CD4-positive, alpha-beta T cell treated with Interleukin-15 for 4 hours (primary cell): Measurements from ENCODE around the gene CA14.
"Not testable (repeated sequence)": the region's sequence is repeated elsewhere in the genome, so short reads cannot be mapped to it uniquely, and the experiment has no call there.

Experiments
- DNase-seq: peaks from one replicate; pipeline ENCODE4 v3.0.0-alpha.2; 2020; ENCODE audit warnings: low spot score

CA14 gene

DNA sequence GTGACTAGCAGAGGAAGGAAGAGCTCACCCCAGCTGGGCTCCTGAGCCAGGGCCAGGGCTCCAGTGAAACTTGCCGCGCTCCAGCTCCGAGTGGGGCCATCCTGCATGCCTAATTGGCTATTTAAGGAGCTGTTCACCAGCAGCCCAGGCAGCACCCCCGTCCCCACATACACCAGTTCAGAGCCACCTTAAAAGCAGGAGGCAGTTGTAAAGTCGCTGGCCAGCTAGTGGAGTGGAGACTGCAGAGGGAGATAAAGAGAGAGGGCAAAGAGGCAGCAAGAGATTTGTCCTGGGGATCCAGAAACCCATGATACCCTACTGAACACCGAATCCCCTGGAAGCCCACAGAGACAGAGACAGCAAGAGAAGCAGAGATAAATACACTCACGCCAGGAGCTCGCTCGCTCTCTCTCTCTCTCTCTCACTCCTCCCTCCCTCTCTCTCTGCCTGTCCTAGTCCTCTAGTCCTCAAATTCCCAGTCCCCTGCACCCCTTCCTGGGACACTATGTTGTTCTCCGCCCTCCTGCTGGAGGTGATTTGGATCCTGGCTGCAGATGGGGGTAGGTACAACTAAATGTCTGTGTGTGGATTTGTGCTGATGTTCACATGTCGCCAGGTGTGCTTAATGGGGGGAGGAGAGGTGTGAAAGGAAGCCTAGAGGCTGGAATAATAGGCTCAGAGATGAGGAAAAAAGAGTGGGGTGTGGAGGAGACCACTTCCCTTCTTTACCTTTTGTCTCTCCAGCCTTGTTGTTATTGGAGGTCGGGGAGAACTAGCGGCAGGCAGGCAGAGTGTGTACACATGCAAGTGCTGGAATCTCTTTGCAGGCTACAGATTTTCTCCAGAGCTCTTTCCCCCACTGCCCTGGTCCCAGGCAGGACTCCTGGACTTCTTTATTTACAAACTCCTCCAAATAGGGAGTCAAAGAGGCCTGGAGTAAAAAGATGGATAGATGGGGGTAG, at the start of gene CA14:
Gene CA14 (plus strand): TSS at position 151 of the 962 bp plus-strand sequence. CDS start 355 bp downstream, at position 506.
- DNase-seq, result no peak

DNA sequence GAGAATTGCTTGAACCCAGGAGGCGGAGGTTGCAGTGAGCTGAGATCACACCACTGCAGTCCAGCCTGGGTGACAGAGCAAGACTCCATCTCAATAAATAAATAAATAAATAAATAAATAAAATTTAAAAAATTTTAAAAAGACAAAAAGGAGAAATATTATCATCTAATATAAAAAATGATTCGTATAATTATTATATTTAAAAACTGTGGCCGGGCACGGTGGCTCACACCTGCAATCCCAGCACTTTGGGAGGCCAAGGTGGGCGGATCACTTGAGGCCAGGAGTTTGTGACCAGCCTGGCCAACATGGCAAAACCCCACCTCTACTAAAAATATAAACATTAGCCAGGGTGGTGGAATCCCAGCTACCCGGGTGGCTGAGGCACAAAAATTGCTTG, 49.1 kb upstream of the CA14 start:
- not testable (repeated sequence) for DNase-seq

DNA sequence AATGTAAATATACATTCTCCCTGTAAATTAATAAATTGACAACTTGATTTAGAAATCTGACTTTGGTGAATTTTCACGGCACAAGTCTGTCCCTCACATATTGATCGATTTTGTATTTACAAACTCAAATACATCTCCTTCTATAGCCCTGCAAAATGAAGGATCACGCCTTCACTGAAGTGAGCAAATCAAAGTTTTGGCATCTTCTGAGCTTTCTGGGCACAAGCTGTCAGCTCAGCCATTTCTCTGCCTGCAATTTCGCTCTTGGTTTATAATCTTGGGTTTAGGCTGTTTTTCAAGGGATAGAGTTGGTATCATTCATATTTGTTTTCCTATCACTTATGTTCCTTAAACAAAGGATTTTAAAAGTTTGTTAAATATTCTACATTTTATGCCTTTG, 47.5 kb upstream of the CA14 start:
- DNase-seq, result no peak

DNA sequence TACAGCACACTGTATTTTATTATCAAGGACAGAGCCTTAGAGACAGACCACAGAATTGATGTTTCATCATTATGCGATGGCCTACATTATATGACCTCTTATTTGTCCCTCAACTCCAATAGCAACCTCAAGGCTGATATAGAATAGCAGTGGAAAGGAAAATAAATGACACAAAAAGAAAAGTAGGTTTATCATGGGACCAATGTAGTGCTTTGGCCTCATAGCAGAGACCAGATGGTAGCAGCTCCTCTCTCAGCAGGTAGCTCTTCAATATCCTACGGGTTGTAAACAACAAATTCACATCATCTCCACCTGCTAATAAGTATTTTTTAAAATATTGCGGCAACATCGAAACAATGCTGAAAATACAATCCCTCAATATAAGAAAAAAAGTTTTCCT, 46.9 kb upstream of the CA14 start:
- no peak for DNase-seq

DNA sequence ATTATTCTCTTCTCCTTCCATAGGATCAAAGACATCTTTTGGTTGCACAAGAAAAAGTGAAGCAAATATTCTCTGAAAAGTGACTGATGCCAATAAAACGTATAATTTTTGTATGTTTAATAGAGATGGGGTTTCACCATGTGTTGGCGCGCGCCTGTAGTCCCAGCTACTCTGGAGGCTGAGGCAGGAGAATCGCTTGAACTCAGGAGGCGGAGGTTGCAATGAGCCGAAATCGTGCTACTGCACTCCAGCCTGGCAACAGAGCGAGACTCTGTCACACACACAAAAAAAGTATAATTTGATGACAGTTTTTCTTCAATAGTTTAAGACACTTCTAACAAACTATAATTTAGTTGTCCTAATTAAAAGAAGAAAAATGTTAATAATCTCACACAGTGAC, 45.5 kb upstream of the CA14 start:
- DNase-seq, result no peak

DNA sequence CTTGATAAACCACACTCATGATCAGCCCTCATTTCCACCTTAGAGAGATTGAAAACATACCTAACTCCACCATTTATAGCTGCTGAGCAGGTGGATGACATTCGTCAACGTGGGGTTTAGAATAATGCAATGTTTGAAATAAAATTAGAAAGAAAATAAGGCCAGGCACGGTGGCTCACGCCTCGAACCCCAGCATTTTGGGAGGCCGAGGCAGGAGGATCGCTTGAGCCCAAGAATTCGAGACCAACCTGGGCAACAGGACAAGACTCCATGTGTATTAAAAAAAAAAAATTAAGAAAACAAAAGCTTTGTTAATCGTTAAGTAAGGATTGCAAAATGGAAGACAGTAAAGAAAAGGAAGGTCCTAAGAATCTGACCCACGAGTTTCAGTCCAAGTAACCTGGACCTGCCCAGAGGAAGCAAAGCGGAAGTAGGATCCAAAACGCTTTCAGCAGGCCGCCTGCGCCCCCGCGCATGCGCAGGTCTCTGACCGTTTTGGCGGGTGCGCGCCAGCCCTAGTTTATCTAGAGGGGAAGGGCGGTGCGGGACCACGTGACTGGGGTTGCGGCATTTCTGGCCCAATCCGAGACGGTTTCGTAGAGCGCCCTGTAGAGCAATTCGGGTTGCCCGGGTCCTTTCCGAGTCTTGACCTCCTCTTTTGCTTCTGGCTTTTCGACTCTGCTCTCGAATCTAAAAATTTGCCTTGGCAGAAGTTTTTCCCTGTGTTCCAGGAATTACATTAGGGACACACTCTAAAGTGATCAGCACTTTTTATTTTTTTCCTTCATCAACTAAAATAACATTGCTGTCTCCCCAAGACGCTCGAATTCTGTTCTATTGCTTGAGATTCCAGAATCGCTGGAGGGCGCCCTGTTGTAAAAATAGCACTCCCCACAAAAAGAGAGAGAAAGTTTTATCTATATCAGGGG, 44.1 kb upstream of the CA14 start:
- DNase-seq, result peak; percentile 89

DNA sequence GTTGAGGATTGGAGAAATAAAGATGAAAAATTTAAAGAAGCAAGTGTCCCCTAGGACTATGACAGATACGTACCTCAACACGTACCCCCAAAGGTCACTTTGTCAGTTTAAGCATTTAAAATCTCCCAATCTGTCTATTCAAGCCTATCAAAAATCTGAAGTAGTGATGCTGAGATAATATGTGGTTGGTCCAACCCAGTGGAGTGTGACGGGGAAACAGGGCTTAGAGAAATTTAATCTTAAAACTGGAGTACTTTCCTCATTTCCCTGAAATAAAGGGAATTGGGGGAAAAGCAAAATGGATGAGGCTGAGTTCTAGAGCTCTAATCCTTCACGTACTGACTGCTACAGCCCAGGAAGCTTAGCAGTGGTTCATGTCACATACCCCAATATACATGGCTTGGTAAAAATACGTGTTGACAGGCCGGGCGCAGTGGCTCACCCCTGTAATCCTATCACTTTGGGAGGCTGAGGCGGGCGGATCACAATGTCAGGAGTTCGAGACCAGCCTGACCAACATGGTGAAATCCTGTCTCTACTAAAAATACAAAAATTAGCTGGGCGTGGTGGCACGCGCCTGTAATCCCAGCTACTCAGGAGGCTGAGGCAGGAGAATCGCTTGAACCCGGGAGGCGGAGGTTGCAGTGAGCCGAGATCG, 43.3 kb upstream of the CA14 start:
- not testable (repeated sequence) for DNase-seq

DNA sequence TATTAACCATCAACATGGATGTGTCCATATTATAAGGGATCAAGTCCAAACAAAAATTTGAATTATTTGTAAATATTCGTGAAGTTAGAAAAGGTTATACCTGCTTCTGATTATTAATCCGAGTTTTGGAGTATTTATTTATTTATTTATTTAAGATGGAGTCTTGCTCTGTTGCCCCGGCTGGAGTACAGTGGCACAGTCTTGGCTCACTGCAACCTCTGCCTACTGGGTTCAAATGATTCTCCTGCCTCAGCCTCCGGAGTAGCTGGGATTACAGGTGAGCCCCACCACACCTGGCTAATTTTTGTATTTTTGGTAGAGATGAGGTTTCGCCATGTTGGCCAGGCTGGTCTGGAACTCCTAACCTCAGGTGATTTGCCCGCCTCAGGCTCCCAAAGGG, 41.7 kb upstream of the CA14 start:
- not testable (repeated sequence) for DNase-seq

DNA sequence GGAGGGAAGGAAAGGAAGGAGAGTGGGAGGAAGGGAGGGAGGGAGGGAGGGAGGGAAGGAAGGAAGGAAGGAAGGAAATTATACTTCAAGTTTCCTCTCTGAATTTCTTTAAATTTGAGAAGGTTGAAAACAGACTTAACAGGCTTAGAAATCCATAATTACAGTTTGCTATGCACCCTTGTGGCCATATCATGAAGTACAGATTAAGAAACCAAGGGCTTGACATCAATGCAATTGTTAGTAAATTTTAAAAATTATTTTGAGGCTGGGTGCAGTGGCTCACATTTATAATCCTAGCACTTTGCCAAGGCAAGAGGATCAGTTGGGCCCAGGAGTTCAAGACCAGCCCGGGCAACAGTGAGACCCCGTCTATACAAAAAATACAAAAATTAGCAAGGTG, 36.0 kb upstream of the CA14 start:
- DNase-seq, result peak; percentile 33

DNA sequence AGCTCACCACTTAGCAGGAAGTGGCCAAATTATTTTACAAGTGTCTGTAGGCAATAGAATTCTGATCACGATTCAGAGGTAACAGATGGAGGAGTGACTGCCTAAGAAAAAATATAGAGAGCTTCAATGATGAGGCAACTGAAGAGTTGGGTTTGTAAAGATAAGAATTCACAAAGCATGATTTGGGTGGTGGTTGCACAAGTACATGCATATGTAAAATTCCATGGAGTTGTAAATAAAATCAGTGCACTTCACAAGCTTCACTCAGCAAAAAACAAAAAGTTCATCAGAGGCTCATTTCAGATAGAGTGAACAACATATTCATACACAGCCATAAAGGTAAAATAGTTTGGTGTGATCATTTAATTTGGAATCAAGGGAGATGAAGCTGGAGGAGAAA, 32.6 kb upstream of the CA14 start:
- DNase-seq, result no peak

DNA sequence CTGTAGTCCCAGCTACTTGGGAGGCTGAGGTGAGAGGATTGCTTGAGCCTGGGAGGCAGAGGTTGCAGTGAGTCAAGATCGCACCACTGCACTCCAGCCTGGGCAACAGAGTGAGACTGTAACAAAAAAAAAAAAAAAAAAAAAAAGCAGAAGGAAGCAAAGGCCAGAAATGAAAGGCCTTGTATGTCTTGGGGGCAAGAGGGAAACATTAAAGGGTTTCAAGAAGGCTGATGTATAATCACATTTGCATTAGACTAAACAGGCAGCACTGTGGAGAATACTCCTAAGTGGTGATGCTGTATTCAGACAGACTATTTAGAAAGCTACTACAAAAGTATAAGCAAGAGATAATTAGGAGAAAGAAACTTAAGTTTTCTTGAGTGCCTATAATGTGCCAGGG, 32.0 kb upstream of the CA14 start:
- DNase-seq, result no peak

DNA sequence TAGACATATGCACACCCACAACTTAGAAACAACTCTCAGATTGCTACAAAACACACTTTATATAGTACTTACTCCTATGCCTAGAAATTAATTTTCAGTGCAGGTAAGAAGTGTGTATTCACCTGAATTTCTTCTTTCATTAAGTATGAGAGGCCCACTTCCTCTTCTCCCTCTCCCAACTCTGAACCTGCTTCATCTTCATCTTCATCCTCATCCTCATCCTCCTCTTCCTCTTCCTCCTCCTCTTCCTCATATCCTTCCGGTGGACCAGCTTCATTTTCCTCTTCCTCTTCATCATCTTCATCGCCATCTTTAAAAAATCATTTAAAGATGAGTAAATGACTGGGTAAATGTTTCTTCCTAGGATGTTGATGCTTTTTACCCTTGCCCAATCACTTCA, 31.1 kb upstream of the CA14 start:
- no peak for DNase-seq

DNA sequence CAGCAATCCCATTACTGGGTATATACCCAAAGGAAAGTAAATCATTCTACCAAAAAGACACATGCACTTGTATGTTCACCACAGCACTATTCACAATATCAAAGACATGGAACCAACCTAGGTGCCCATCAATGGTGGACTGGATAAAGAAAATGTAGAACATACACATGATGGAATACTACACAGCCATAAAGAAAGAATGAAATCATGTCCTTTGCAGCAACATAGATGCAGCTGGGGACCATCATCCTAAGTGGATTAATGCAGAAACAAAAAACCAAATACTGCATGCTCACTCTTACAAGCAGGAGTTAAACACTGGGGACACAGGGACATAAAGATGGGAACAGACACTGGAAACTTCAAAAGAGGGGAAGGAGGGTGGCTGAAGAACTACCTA, 30.3 kb upstream of the CA14 start:
- DNase-seq, result no peak

DNA sequence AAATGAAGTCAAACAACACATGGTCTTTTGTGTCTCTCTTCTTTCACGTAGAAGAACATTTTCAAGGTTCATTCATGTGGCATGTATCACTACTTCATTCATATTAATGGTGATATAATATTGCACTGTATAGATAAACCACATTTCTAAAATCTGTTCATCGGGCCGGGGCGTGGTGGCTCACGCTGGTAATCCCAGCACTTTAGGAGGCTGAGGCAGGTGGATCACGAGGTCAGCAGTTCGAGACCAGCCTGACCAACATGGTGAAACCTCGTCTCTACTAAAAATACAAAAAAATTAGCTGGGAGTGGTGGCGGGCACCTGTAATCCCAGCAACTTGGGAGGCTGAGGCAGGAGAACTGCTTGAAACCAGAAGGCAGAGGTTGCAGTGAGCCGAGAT, 29.3 kb upstream of the CA14 start:
- not testable (repeated sequence) for DNase-seq

DNA sequence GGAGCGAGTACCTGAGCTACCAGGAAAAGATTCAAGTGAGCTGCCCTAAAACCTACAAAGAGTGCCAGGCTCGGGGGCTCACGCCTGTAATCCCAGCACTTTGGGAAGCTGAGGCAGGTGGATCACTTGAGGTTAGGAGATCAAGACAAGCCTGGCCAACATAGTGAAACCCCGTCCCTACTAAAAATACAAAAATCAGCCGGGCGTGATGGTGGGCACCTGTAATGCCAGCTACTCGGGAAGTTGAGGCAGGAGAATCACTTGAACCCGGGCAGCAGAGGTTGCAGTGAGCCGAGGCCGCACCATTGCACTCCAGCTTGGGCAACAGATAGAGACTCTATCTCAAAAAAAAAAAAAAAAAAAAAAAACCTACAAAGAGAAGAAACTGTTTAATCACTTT, 24.7 kb upstream of the CA14 start:
- not testable (repeated sequence) for DNase-seq

DNA sequence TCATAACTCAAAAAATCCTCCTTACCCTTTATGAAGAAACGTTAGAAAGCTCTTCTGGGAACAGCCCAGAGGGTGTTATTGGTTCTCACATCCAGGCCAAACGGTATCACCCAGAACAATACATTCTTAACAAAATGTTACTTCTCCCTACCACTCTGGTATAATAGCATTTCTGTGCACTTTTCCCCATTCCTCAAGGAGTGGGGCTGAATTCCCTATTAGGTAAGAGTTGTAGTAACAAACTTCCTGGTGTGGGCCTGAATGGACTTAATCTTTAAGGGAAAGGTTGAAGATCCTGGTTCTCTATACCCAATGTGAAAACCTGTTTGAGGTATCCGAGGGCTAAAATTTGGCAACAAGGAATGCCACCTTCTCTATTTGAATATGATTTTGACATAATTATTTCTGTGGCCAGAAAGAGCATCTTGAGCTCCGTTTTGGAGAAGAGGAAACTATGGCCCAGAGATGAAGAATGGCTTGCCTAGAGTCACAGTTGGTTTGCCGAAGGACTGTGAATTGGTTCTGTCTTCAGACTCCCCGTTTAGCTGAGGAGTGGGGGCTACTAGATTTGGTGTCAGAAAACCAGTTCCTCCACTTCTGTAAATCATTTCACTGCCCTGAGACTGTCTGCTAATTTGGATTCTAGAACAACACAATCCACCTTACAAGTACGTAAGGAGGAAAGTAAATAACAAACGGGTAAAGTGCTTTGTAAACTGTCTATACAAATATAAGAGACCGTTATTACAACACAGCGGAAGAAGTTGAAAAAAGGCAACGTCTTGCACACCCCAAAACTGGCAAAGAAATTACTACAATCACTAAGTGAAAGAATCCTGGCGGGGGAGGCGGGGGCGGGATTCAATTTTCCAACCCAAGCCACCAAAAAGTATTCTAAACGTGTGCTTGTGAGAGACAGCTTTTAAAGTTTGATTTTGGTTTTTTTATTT, 23.9 kb upstream of the CA14 start:
- DNase-seq, result peak; percentile 15

DNA sequence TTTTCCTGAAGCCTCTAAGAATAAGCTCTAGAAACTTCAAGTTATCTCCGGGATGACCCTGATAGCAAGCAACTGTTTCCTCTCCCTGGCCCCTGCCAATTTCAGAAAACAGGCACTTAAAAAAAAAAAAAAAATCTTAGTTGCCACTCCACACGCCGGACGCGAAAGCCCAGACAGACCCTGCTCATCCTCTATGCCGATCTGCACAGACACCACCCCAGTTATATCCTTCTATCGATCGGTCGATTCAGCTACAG, 23.3 kb upstream of the CA14 start:
- no peak for DNase-seq

DNA sequence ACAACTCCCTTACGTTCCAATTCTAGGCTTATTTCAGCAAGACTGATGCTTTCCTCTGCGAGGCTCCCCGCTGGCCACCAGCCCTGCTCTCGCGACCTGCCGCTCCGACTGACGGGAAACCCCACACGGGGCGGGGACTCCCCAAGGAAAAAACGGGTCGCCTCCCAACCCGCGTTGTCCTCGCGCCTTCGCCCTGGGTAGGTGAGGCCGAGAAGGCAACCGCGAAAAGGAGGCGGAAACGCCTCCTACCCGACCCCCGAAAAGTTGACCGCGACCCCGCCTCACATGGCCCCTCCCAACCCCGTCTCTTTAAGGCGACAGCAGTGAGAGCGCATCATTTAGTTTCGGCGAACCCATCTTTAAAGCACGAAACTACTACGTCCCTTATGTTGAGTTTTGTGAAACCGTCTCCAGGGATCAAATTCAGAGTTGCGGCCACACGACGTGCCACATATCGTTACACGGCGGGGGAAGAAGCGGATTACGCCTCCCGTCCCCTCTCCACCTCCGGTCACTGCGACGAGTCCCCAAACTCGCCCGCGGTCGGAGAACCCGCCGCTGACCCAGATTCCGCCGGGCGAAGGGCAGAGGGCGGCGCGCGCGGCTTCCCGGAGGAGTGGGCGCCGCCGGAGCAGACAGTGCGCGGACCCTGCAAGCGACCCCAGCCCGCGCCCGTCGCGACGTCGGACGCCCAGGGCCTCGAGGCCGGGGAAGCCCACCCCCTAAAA, 22.8 kb upstream of the CA14 start:
- DNase-seq, result peak; percentile 87

DNA sequence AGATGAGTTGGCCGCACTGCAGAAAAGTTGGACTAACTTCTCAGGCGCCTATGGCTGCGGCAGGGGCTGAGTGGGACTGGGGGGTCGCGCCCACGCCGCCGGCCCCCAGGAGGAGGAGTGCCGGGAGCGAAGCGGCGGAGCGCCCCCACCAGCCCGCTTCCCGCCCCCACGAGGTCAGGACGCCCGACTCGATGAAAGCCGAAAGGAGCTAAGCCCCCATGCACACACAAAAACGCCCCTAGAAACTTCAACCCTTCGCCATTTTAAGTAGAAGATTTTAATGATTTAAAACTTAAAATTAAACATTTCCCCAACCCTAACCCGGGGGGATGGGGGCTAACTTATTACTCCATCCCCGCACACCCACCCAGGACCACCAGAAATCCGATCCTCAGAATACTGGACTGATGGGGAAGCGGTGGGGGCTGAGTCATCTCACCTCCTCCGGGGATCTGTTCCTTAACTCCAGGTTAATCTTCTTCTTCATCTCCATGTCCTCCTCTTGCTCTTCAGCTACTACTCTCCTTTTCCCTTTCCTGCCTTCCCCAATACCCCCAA, 22.2 kb upstream of the CA14 start:
- DNase-seq, result peak; percentile 7

DNA sequence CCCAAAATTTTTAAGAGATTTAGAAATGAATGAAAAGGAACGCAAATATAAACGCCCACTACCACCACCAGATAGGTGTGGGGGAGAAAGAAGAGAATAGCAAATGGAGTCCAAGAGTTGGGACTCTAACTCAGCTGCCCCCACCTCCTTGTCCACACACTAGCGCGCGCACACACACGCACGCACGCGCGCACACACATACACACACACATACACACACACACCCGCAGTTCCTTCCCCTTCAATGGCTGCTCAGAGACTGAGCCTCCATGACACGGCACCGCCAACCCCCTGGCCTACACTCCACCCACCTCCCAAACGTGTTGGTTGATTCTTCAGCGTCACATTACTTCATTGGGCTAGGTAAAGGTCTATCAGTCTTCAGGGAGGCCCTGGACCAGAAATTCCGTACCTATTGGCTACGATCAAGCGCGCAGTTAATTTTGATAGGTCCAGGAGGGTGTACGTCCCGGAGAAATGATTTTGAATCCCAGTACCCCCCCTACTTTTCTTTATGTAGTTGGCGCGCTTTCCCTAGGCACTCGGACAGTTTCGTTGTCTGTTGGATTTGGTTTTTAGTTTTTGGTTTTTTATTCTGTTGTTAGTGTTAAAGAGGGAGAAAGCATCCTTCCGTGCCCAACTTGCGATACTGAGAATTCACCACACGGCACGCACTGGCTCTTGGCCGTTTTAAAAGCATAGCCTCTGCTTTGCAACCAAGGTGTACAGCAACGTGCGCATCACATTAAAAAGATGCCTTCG, 21.5 kb upstream of the CA14 start, which contains the start of gene ANP32E:
Gene ANP32E (minus strand): TSS at position 261 of the 762 bp plus-strand sequence. CDS start 326 bp downstream, outside the sequence.
- peak; percentile 97 for DNase-seq
